GM12801 (cell line): ENCODE results near the gene SEC14L5.

ENCODE experiments used
- CTCF ChIP-seq: IDR thresholded peaks from one replicate; pipeline ENCODE4 v1.5.1; 2011; ENCODE audit warnings: control low read depth; ENCODE audit not compliant: insufficient read length; ENCODE audit errors: extremely low read depth

SEC14L5 gene

GRCh38 chr16:4960579-4960978 lies 2.4 kb downstream of the SEC14L5 start:
- no peak for TF ChIP-seq CTCF

GRCh38 chr16:4962716-4963115 lies 4.6 kb downstream of the SEC14L5 start:
- TF ChIP-seq CTCF: no peak

DNA sequence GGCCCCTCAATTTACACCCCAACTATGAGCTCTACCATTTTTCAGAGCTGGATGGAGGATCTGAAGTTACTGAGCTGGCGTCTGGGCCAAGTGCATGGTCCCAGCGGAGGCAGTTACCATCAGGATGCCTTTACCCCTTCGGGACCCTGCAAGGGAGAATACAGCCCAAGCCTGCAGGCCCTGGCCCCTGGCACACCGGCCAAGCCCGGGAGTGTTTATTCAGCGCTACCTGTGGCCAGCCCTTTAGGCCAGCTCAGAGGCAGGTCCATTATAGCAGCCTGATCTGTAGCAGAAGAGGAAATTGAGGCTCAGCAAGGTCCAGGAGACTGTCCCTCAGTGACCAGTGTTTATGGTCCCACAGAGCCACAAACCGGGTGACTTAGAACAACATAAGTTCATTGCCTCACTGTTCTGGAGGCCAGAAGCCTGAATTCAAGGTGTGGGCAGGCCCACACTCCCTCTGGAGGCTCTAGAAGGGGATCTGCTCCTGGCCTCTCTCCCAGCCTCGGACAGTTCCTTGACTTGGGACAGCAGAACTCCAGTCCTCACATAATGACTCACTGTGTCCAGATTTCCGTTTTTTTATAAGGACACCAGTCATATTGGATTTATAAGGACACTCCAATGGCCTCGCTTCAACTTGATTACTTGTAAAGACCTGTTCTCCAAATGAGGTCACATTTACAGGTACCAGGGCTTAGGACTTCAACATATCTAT lies 8.8 kb downstream of the SEC14L5 start:
- no peak for TF ChIP-seq CTCF

DNA sequence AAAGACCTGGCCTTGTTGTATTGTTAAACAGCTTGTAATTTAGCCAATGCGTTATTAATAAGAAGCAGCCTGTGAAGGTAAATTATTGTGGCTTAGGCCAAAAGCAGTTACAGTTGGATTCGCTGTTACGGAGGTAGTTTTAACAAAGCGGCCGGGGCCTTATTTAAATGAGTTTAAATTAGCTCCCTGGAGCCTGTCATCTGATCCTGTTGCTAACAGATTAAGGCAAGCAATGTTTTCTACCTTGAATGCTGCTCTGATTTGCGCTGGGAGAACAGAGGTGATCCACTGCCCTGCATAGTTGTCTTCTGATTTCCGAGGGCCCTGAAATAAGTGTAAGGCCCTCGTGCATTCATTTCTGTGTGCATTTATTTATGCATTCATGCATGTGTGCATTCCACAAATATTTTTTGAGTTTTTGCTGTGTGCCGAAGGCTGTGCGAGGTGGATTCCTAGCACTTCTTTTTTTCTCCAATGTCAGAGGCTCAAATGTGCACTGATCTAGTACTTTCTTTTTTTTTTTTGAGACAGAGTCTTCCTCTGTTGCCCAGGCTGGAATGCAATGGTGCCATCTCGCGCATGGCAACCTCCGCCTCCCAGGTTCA lies 10.9 kb downstream of the SEC14L5 start:
- TF ChIP-seq CTCF: no peak

GRCh38 chr16:4970010-4970409 lies 11.9 kb downstream of the SEC14L5 start:
- TF ChIP-seq CTCF: no peak

DNA sequence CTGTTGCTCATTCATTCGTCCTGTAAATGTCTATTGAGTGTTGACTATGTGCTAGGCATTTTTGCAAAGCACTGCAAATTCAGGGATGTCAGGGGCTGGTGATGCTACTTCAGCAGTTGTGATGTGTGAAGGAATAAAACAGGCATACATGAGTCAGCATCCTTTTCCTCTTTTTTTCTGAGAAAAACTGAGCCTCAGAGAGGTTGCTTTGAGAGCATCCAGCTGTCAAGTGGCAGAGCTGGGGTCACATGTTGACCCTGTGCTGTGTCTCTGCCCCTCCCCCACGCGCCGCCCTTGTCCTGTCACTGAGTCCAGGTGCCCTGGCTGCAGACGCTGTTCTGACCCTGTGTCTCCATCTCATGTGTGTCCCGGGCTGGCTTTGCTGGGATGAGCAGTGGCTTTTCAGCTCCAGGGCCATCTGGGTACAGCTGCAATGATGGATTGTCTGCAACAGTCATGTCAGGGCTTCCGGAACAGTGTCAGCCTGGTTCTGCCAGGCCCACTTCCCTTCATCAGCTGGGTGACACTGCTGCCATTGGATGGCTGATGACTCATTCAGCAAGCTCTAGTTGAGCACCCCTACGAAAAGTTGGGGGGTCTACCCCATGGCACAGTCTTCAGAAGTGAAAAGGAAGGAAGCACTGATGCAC lies 14.9 kb downstream of the SEC14L5 start:
- TF ChIP-seq CTCF: no peak

- no peak for TF ChIP-seq CTCF
These were observed 17.9 kb downstream of the SEC14L5 start for GRCh38 chr16:4976079-4976478.
